Measurements from ENCODE around the gene CR1L. TPM values are rescaled to one million over a fixed set of nuclear protein-coding genes. Genes with fewer than 3 reads are reported as not detected.

CR1L gene
- total and polyA plus RNA-seq, 9 of the 15 experiments (the other 6 are each of a cell fraction or from before 2014, with no cell fraction given) = 10.1 to 74.8 (median 34.3) TPM

- no peak overlapping the region for H2AFZ ChIP-seq (ENCODE audit: low read depth, low read length)
- 9% methylated on average over 4 of the region's 4 CpGs for WGBS (ENCODE audit: insufficient coverage, low coverage, missing lambda C conversion rate)
- ATAC-seq (peak; percentile 6), FAIRE-seq (no peak), DNase-seq (ENCODE audit: extremely low read depth in 1 of 4, low spot score in 3 of 4) (peak in 1 of 4 experiments; percentile 71)
- CTCF ChIA-PET (ENCODE audit: low intra/inter-chr PET ratio) = no interaction called here
- intact Hi-C loops (cut with micrococcal nuclease) = loop anchor here (5.0 to 10.0 kb wide), 2 partner anchors 104 to 593 kb away; partner anchors contain the start of genes CD46, PFKFB2 and YOD1
- H3K4me3 ChIP-seq = peak overlapping the region; percentile 67
- POLR2A ChIA-PET = interaction anchor here (0.6 to 1.0 kb wide), 4 partner anchors 12 to 98 kb away, joined by 3 read pairs; no protein-coding TSS in a partner anchor
- H3K9me3 ChIP-seq (replicated peaks; ENCODE audit: control insufficient read depth, insufficient read depth, low read depth, low read length) = no peaks in the 10 kb centered on the region
- in situ Hi-C loops (cut with MboI) = no loop called here
- H4K20me1 ChIP-seq (replicated peaks; ENCODE audit: control insufficient read depth, insufficient read depth, low read length) = no peaks in the 10 kb centered on the region
- H3K79me2 ChIP-seq (ENCODE audit: control insufficient read depth, insufficient read depth, low read length) = peaks cover 79% of the 10 kb centered on the region
- H3K4me2 ChIP-seq (ENCODE audit: insufficient read depth, low read length) = peak overlapping the region; percentile 96
- no TSS peak for BruUV-seq (replicated peaks)
- H3K36me3 ChIP-seq (ENCODE audit: control insufficient read depth, insufficient read depth, low read length) = peaks cover 7% of the 10 kb centered on the region; the same call in 2 of the 3 replicates
- no peaks in the 10 kb centered on the region for H3K9me1 ChIP-seq (ENCODE audit: control insufficient read depth, insufficient read depth, low read length)
- H3K4me1 ChIP-seq (replicated peaks in 1 of 2; ENCODE audit: control insufficient read depth in 2 of 2, insufficient read depth in 2 of 2, low read length in 2 of 2) = peaks cover 30 to 44% of the 10 kb centered on the region in 2 experiments
- no peaks in the 10 kb centered on the region for H3K27me3 ChIP-seq (ENCODE audit: control insufficient read depth in 2 of 2, insufficient read depth in 2 of 2, low read length in 2 of 2)
- peak overlapping the region; percentile 62 to 75 for H3K9ac ChIP-seq (ENCODE audit: insufficient read depth in 1 of 2, low read depth in 2 of 2, low read length in 2 of 2)
- H3K27ac ChIP-seq (ENCODE audit: extremely low read depth, low read depth, low read length) = peak overlapping the region; percentile 88
- TF ChIP-seq ARID1B (IDR thresholded peaks at IDR 0.05) (peak; percentile 47), SMARCA4 (IDR thresholded peaks at IDR 0.05) (peak; percentile 61), SIN3A (IDR thresholded peaks at IDR 0.05; ENCODE audit: borderline replicate concordance in 2 of 2, control insufficient read depth in 1 of 2, low read depth in 2 of 2, low read length in 2 of 2) (peak in 1 of 2 experiments; percentile 3; a peak in 1 of 4 replicates), ZNF175 (CRISPR knock-in tag; IDR thresholded peaks at IDR 0.05; ENCODE audit: low read depth) (no peak), RCOR1 (IDR thresholded peaks at IDR 0.05; ENCODE audit: borderline replicate concordance in 1 of 2, low read depth in 2 of 2, low read length in 2 of 2) (0 out of 4 replicates have a peak, but pooled peaks of 1 of the 2 experiments have one; percentile 7), DPF2 (IDR thresholded peaks at IDR 0.05) (peak; percentile 76), MAFK (IDR thresholded peaks at IDR 0.05; ENCODE audit: low read length) (0 out of 2 replicates have a peak, but pooled peaks have one; percentile 3), TCF3 (CRISPR knock-in tag; IDR thresholded peaks at IDR 0.05) (peak; percentile 8; the same call in 1 of the 2 replicates), NKRF (IDR thresholded peaks at IDR 0.05; ENCODE audit: borderline replicate concordance) (peak; percentile 43; the same call in 1 of the 2 replicates), E2F6 (IDR thresholded peaks at IDR 0.05; ENCODE audit: borderline replicate concordance in 1 of 2, extremely low read depth in 1 of 2, insufficient read depth in 1 of 2, insufficient read length in 1 of 2, low read depth in 1 of 2, low read length in 1 of 2, poor library complexity in 1 of 2, severe bottlenecking in 1 of 2) (peak in 1 of 2 experiments; percentile 14), THAP7 (CRISPR knock-in tag; IDR thresholded peaks at IDR 0.05) (no peak), SMAD1 (IDR thresholded peaks at IDR 0.05; ENCODE audit: low read depth, low read length, partially characterized antibody) (no peak), MTF1 (CRISPR knock-in tag; IDR thresholded peaks at IDR 0.05; ENCODE audit: borderline replicate concordance) (0 out of 2 replicates have a peak, but pooled peaks have one; percentile 16), ZNF384 (IDR thresholded peaks at IDR 0.05; ENCODE audit: low read depth, low read length) (peak; percentile 94), ZBTB2 (IDR thresholded peaks at IDR 0.05) (peak; percentile 62; the same call in 1 of the 2 replicates), LARP7 (IDR thresholded peaks at IDR 0.05) (peak; percentile 81; the same call in 1 of the 2 replicates)
Observed at GRCh38 chr1:207647671-207648333, 2.9 kb downstream of the CR1L start.

Data from K562 (cell line).